NCI-H526 (cell line): Measurements from ENCODE around the gene CCDC32.

Experiments
- DNase-seq, 2 experiments: peaks; one replicate each; lab custom pipeline; 2025; lab: John Stamatoyannopoulos, UW

Gene CCDC32

GRCh38 chr15:40565333-40566238, 744 bp upstream of the CCDC32 start:
- DNase-seq, result no peak

- no peak for DNase-seq
These were observed 1.4 kb downstream of the CCDC32 start for GRCh38 chr15:40563426-40563825.

GRCh38 chr15:40562691-40563090, 2.2 kb downstream of the CCDC32 start:
- no peak for DNase-seq

GRCh38 chr15:40558952-40559742, 5.7 kb downstream of the CCDC32 start:
- DNase-seq, result no peak

- no peak for DNase-seq
These were observed 9.0 kb downstream of the CCDC32 start for GRCh38 chr15:40555876-40556275.

- DNase-seq, result no peak
These were observed 10.7 kb downstream of the CCDC32 start for GRCh38 chr15:40554161-40554525.

GRCh38 chr15:40550341-40551037, 14.4 kb downstream of the CCDC32 start:
- DNase-seq, result no peak

GRCh38 chr15:40549894-40550293, 14.9 kb downstream of the CCDC32 start:
- DNase-seq, result no peak

GRCh38 chr15:40548610-40549009, 16.2 kb downstream of the CCDC32 start:
- DNase-seq, result no peak

GRCh38 chr15:40545457-40545856, 19.4 kb downstream of the CCDC32 start:
- DNase-seq, result no peak

- DNase-seq, result no peak
These were observed 21.1 kb downstream of the CCDC32 start for GRCh38 chr15:40543631-40544294.

- no peak for DNase-seq
These were observed 21.8 kb downstream of the CCDC32 start for GRCh38 chr15:40543082-40543481.

- no peak for DNase-seq
These were observed 25.9 kb downstream of the CCDC32 start for GRCh38 chr15:40538976-40539375.

- DNase-seq, result no peak
These were observed 28.3 kb downstream of the CCDC32 start for GRCh38 chr15:40536501-40536900.

- DNase-seq, result no peak
These were observed 30.5 kb downstream of the CCDC32 start for GRCh38 chr15:40534371-40534770.

- DNase-seq, result no peak
These were observed 31.0 kb downstream of the CCDC32 start for GRCh38 chr15:40533763-40534364.

GRCh38 chr15:40528801-40529200, 36.0 kb downstream of the CCDC32 start:
- DNase-seq, result no peak

- no peak for DNase-seq
These were observed 39.0 kb downstream of the CCDC32 start for GRCh38 chr15:40525855-40526254.

- DNase-seq, result no peak
These were observed 41.2 kb downstream of the CCDC32 start for GRCh38 chr15:40523611-40524010.

- no peak for DNase-seq
These were observed 48.5 kb downstream of the CCDC32 start for GRCh38 chr15:40516322-40516721.

GRCh38 chr15:40513609-40514008, 51.2 kb downstream of the CCDC32 start:
- no peak for DNase-seq

- DNase-seq, result no peak
These were observed 52.4 kb downstream of the CCDC32 start for GRCh38 chr15:40512440-40512839.
